ENCODE data around the gene IFITM1. TPM values are rescaled to one million over a fixed set of nuclear protein-coding genes. Genes with fewer than 3 reads are reported as not detected.
"Not testable (repeated sequence)": the region's sequence is repeated elsewhere in the genome, so short reads cannot be mapped to it uniquely, and the experiment has no call there.

IFITM1 gene
- total RNA-seq = 21.2 and 25.3 TPM in 2 replicates

- H3K36me3 Mint-ChIP-seq (ENCODE audit: low read depth) = no peaks in the 10 kb centered on the region
- peak within 1 kb of the TSS; percentile 89 for H3K27ac Mint-ChIP-seq
- peaks cover 59% of the 10 kb centered on the region for H3K4me1 Mint-ChIP-seq
- CTCF ChIA-PET = interaction anchor here (1.2 kb wide), 1 partner anchor 63 kb away, joined by 4 read pairs; no protein-coding TSS in a partner anchor
- intact Hi-C loops (cut with micrococcal nuclease) = loop anchor here (2.0 kb wide), 2 partner anchors 13 to 39 kb away; no protein-coding TSS in a partner anchor
- H3K9me3 Mint-ChIP-seq = no peaks in the 10 kb centered on the region
- no peak for TF ChIP-seq CTCF (IDR thresholded peaks at IDR 0.05)
- POLR2A ChIA-PET = interaction anchor here (1.7 to 2.3 kb wide), 2 partner anchors 41 to 46 kb away, joined by 11 to 12 read pairs; no protein-coding TSS in a partner anchor
- peak; percentile 42 for DNase-seq
- ATAC-seq (ENCODE audit: low read depth) = peak; percentile 16
- peak within 1 kb of the TSS; percentile 81 for H3K4me3 Mint-ChIP-seq
- no peaks in the 10 kb centered on the region for H3K27me3 Mint-ChIP-seq
These were observed at the start of gene IFITM1 for GRCh38 chr11:313787-314553. Gene IFITM1 (plus strand): TSS chr11:314040. CDS start chr11:314171, 131 bp downstream.

GRCh38 chr11:266676-267439 lies 47.0 kb upstream of the IFITM1 start:
- no peak for DNase-seq
- H3K9me3 Mint-ChIP-seq = peaks cover 2% of the 10 kb centered on the region
- POLR2A ChIA-PET = interaction anchor here (0.7 to 4.2 kb wide), 25 partner anchors 10 to 886 kb away, joined by 3 to 74 read pairs (median 7); partner anchors contain the start of genes BET1L, IFITM2, NLRP6 and PGGHG

GRCh38 chr11:267491-267994 lies 46.3 kb upstream of the IFITM1 start:
- POLR2A ChIA-PET = interaction anchor here (0.6 to 4.2 kb wide), 27 partner anchors 10 to 885 kb away, joined by 3 to 74 read pairs (median 7); partner anchors contain the start of genes BET1L, IFITM2, NLRP6 and PGGHG
- Mint-ChIP-seq H3K27me3 (no peaks in the 10 kb centered on the region), H3K36me3 (ENCODE audit: low read depth) (peaks cover 3% of the 10 kb centered on the region), H3K9me3 (no peaks in the 10 kb centered on the region), H3K27ac (peak overlapping the region; percentile 99), H3K4me1 (peaks cover 40% of the 10 kb centered on the region), H3K4me3 (peak overlapping the region; percentile 90)
- intact Hi-C loops (cut with micrococcal nuclease) = loop anchor here (2.0 kb wide), 1 partner anchor 269 kb away; the partner anchor contains the start of gene LRRC56
- peak; percentile 58 for DNase-seq
- ATAC-seq (ENCODE audit: low read depth) = peak; percentile 47
- CTCF ChIA-PET = interaction anchor here (1.0 to 4.2 kb wide), 3 partner anchors 10 to 38 kb away, joined by 3 to 28 read pairs (median 3); no protein-coding TSS in a partner anchor
- TF ChIP-seq CTCF (IDR thresholded peaks at IDR 0.05) = no peak

More at GRCh38 chr11:266676-267439, 47.0 kb upstream of the IFITM1 start:
- Mint-ChIP-seq H3K4me1 (peaks cover 43% of the 10 kb centered on the region), H3K4me3 (peak overlapping the region; percentile 68), H3K36me3 (ENCODE audit: low read depth) (peaks cover 3% of the 10 kb centered on the region), H3K27me3 (no peaks in the 10 kb centered on the region), H3K27ac (peak overlapping the region; percentile 74)
- intact Hi-C loops (cut with micrococcal nuclease) = loop anchor here (2.0 kb wide), 1 partner anchor 270 kb away; the partner anchor contains the start of gene LRRC56
- CTCF ChIA-PET = interaction anchor here (1.1 to 4.2 kb wide), 2 partner anchors 16 to 39 kb away, joined by 3 to 28 read pairs; no protein-coding TSS in a partner anchor
- no peak for ATAC-seq (ENCODE audit: low read depth)
- no peak for TF ChIP-seq CTCF (IDR thresholded peaks at IDR 0.05)

GRCh38 chr11:268716-269145 lies 45.1 kb upstream of the IFITM1 start:
- DNase-seq; H3K36me3 Mint-ChIP-seq (ENCODE audit: low read depth); H3K27me3 Mint-ChIP-seq; H3K9me3 Mint-ChIP-seq: not testable (repeated sequence)
- ChIA-PET POLR2A (interaction anchor here (1.6 to 4.2 kb wide), 12 partner anchors 11 to 238 kb away, joined by 7 to 74 read pairs (median 33); partner anchors contain the start of genes BET1L, IFITM2, PGGHG and PSMD13), CTCF (interaction anchor here (0.6 to 4.2 kb wide), 2 partner anchors 18 to 80 kb away, joined by 3 to 28 read pairs; no protein-coding TSS in a partner anchor)
- intact Hi-C loops (cut with micrococcal nuclease) = loop anchor here (1.0 to 2.0 kb wide), 7 partner anchors 12 to 88 kb away; partner anchors contain the start of genes BET1L, PGGHG, PSMD13 and RIC8A
- peak overlapping the region; percentile 99 for H3K27ac Mint-ChIP-seq
- H3K4me1 Mint-ChIP-seq = peaks cover 40% of the 10 kb centered on the region
- peak; percentile 32 for ATAC-seq (ENCODE audit: low read depth)
- H3K4me3 Mint-ChIP-seq = peak overlapping the region; percentile 90

Measured in activated B cell treated with CpG ODN at 0.5 μM for 24 hours (primary cell).